A549 (cell line): ENCODE data around the gene ARHGEF26. TPM values are rescaled to one million over a fixed set of nuclear protein-coding genes. Genes with fewer than 3 reads are reported as not detected.

Experiments
- ATAC-seq, 2 experiments: fragments of 200-7000 bp in 1 of 2; fragments of >200 bp in 1 of 2; cut with Nextera tagmentation in 1 of 2; cut with Tn5 transposase in 1 of 2; 3 replicates each; pipeline versions ENCODE4 v1.8.0 to v1.9.1; 2018 to 2020; ENCODE audit warnings: mild to moderate bottlenecking in 1 of 2, moderate library complexity in 1 of 2
- CTCF ChIA-PET: fragments of 300-600 bp; sonication (Branson Sonifier 250); formaldehyde crosslinking; extraction: SDS; loops from one replicate; lab custom pipeline; 2021; ENCODE audit warnings: antibody characterized with exemption, inconsistent platforms; lab: Yijun Ruan, JAX
- POLR2A ChIA-PET: fragments of 350-600 bp; formaldehyde crosslinking; extraction: SDS; loops from one replicate; lab custom pipeline; 2021; ENCODE audit warnings: antibody characterized with exemption, inconsistent platforms; lab: Yijun Ruan, JAX
- DNase-seq, 2 experiments: peaks; one replicate each; pipeline versions ENCODE4 v3.0.0 to v3.0.0-alpha.2; 2011 to 2016; ENCODE audit warnings: low read depth in 1 of 2, low spot score in 1 of 2
- FAIRE-seq: peaks from 2 replicates; lab custom pipeline; 2011; peaks lifted over from hg19 to GRCh38; lab: Jason Lieb, UNC
- H3K27ac ChIP-seq, 2 experiments: fragments of >200 bp; sonication (Bioruptor Twin); formaldehyde crosslinking; 3 replicates each; pipeline ENCODE4 v1.5.1; 2016 to 2017
- H3K4me1 ChIP-seq: fragments of >200 bp; sonication (Bioruptor Twin); formaldehyde crosslinking; 3 replicates; pipeline ENCODE4 v1.6.1; 2016
- H3K4me2 ChIP-seq: fragments of >200 bp; sonication (Bioruptor Twin); formaldehyde crosslinking; 3 replicates; pipeline ENCODE4 v1.6.1; 2016
- H3K4me3 ChIP-seq: fragments of >200 bp; sonication (Bioruptor Twin); formaldehyde crosslinking; 3 replicates; pipeline ENCODE4 v1.5.1; 2016
- H3K9me3 ChIP-seq: fragments of >200 bp; sonication (Bioruptor Twin); formaldehyde crosslinking; 3 replicates; pipeline ENCODE4 v1.6.1; 2016
- ATOH8 ChIP-seq: fragments of 250-450 bp; sonication (Bioruptor Pico); IDR thresholded peaks from 2 replicates; pipeline ENCODE4 v1.5.0; 2020; ENCODE audit warnings: low read depth, mild to moderate bottlenecking, moderate library complexity
- BCL3 ChIP-seq: fragments of >200 bp; sonication (Bioruptor Twin); formaldehyde crosslinking; IDR thresholded peaks from 3 replicates; pipeline ENCODE4 v1.6.1; 2016
- CBX2 ChIP-seq: fragments of 200-600 bp; sonication (generic); IDR thresholded peaks from 2 replicates; pipeline ENCODE4 v1.6.1; 2016; ENCODE audit warnings: low read depth, mild to moderate bottlenecking, borderline replicate concordance
- CEBPB ChIP-seq, 2 experiments: fragments of >200 bp in 1 of 2; sonication (Bioruptor Twin) in 1 of 2; formaldehyde crosslinking in 1 of 2; IDR thresholded peaks; 2 replicates each; pipeline ENCODE4 v1.6.1; 2012 to 2016
- CHD2 ChIP-seq: fragments of 150-350 bp; IDR thresholded peaks from 2 replicates; pipeline ENCODE4 v1.6.1; 2014; ENCODE audit warnings: low read length; ENCODE audit not compliant: partially characterized antibody
- CHD4 ChIP-seq: fragments of 200-600 bp; sonication (generic); IDR thresholded peaks from 2 replicates; pipeline ENCODE4 v1.6.1; 2016; ENCODE audit warnings: antibody characterized with exemption, mild to moderate bottlenecking, borderline replicate concordance
- EP300 ChIP-seq, 2 experiments: fragments of >200 bp; sonication (Bioruptor Twin); formaldehyde crosslinking; IDR thresholded peaks; 2 replicates in 1 of 2; 3 replicates in 1 of 2; pipeline ENCODE4 v1.6.1; 2016 to 2017
- ESRRA ChIP-seq: fragments of 150-350 bp; IDR thresholded peaks from 2 replicates; pipeline ENCODE4 v1.6.1; 2014; ENCODE audit warnings: mild to moderate bottlenecking, low read length, borderline replicate concordance
- FOSB ChIP-seq: fragments of 250-450 bp; sonication (Bioruptor Pico); IDR thresholded peaks from 2 replicates; pipeline ENCODE4 v1.5.0; 2020; ENCODE audit warnings: mild to moderate bottlenecking, moderate library complexity
- FOSL2 ChIP-seq, 2 experiments: fragments of 450-650 bp in 1 of 2; fragments of >200 bp in 1 of 2; sonication (Bioruptor Twin) in 1 of 2; formaldehyde crosslinking; IDR thresholded peaks; 2 replicates each; pipeline versions ENCODE4 v1.5.0 to v1.6.1; 2016 to 2020; ENCODE audit warnings: mild to moderate bottlenecking in 1 of 2, moderate library complexity in 1 of 2
- FOXS1 ChIP-seq: fragments of 250-450 bp; sonication (Bioruptor Pico); IDR thresholded peaks from 2 replicates; pipeline ENCODE4 v1.5.0; 2020; ENCODE audit warnings: mild to moderate bottlenecking, moderate library complexity
- GATA3 ChIP-seq: IDR thresholded peaks from 2 replicates; pipeline ENCODE4 v1.6.1; 2012; ENCODE audit warnings: borderline replicate concordance
- HDAC2 ChIP-seq: fragments of 200-600 bp; sonication (generic); IDR thresholded peaks from 2 replicates; pipeline ENCODE4 v1.6.1; 2016
- HEYL ChIP-seq: fragments of 250-450 bp; sonication (Bioruptor Pico); IDR thresholded peaks from 2 replicates; pipeline ENCODE4 v1.8.0; 2021; ENCODE audit warnings: mild to moderate bottlenecking, moderate library complexity
- HOXB13 ChIP-seq: fragments of 250-450 bp; sonication (Bioruptor Pico); IDR thresholded peaks from 2 replicates; pipeline ENCODE4 v1.5.0; 2020; ENCODE audit warnings: low read depth, mild to moderate bottlenecking, moderate library complexity
- JUNB ChIP-seq: fragments of >200 bp; sonication (Bioruptor Twin); formaldehyde crosslinking; IDR thresholded peaks from 2 replicates; pipeline ENCODE4 v1.6.1; 2016
- KDM1A ChIP-seq: fragments of 200-600 bp; sonication (generic); IDR thresholded peaks from 2 replicates; pipeline ENCODE4 v1.6.1; 2016; ENCODE audit warnings: low read depth, mild to moderate bottlenecking
- MAZ ChIP-seq: fragments of 150-350 bp; IDR thresholded peaks from 2 replicates; pipeline ENCODE4 v1.6.1; 2014; ENCODE audit warnings: antibody characterized with exemption, low read depth, low read length, borderline replicate concordance
- NFE2L2 ChIP-seq: fragments of 150-350 bp; conservative IDR thresholded peaks from 2 replicates; pipeline ENCODE4 v1.6.1; 2014; ENCODE audit warnings: low read length
- NPAS2 ChIP-seq: fragments of 250-450 bp; sonication (Bioruptor Pico); IDR thresholded peaks from 2 replicates; pipeline ENCODE4 v1.8.0; 2022; ENCODE audit warnings: mild to moderate bottlenecking, moderate library complexity, borderline replicate concordance
- PBX3 ChIP-seq: IDR thresholded peaks from 2 replicates; pipeline ENCODE4 v1.6.1; 2012
- RAD21 ChIP-seq, 2 experiments: fragments of >200 bp in 1 of 2; sonication (Bioruptor Twin) in 1 of 2; formaldehyde crosslinking in 1 of 2; IDR thresholded peaks in 1 of 2; conservative IDR thresholded peaks in 1 of 2; 2 replicates in 1 of 2; 3 replicates in 1 of 2; pipeline ENCODE4 v1.6.1; 2012 to 2018; ENCODE audit warnings: inconsistent platforms in 1 of 2
- RFX5 ChIP-seq: fragments of 450-650 bp; IDR thresholded peaks from 2 replicates; pipeline ENCODE4 v1.7.1; 2014; ENCODE audit warnings: antibody characterized with exemption, mild to moderate bottlenecking, moderate library complexity
- RNF2 ChIP-seq: fragments of 200-600 bp; sonication (generic); IDR thresholded peaks from 2 replicates; pipeline ENCODE4 v1.6.1; 2016; ENCODE audit warnings: low read depth, mild to moderate bottlenecking, antibody characterized with exemption, moderate library complexity, borderline replicate concordance
- SMC3 ChIP-seq: fragments of >200 bp; sonication (Bioruptor Twin); formaldehyde crosslinking; IDR thresholded peaks from 3 replicates; pipeline ENCODE4 v1.6.1; 2018; ENCODE audit warnings: inconsistent platforms
- TP53 ChIP-seq: fragments of 250-450 bp; sonication (Bioruptor Pico); IDR thresholded peaks from 2 replicates; pipeline ENCODE4 v1.5.0; 2021; ENCODE audit warnings: mild to moderate bottlenecking, moderate library complexity
- USF2 ChIP-seq: fragments of 450-650 bp; IDR thresholded peaks from 2 replicates; pipeline ENCODE4 v1.6.1; 2014; ENCODE audit warnings: antibody characterized with exemption
- ZC3H11A ChIP-seq: fragments of 450-650 bp; IDR thresholded peaks from 2 replicates; pipeline ENCODE4 v1.6.1; 2014; ENCODE audit warnings: antibody characterized with exemption, mild to moderate bottlenecking
- ZFP36 ChIP-seq: fragments of 450-650 bp; IDR thresholded peaks from 2 replicates; pipeline ENCODE4 v1.6.1; 2014; ENCODE audit warnings: borderline replicate concordance; ENCODE audit not compliant: partially characterized antibody
- ZSCAN20 ChIP-seq: fragments of 250-450 bp; sonication (Bioruptor Pico); IDR thresholded peaks from 2 replicates; pipeline ENCODE4 v1.8.0; 2022; ENCODE audit warnings: mild to moderate bottlenecking, moderate library complexity
- WGBS: methylation state at CpG from one replicate; pipeline ENCODE4 v1.1.6; 2017; ENCODE audit errors: missing lambda C conversion rate; 5-methylcytosine and 5-hydroxymethylcytosine counted together
- polyA plus RNA-seq, 4 experiments: library from polyadenylated mRNA; depleted of rRNA in 3 of 4; stranded (reverse); fragments of >200 nt; fragmentation: RNase III in 1 of 4; extraction: RNeasy Plus Mini Kit Qiagen cat#74134 plus additional on column Dnase treatment in 1 of 4; gene quantifications; 2 replicates in 3 of 4; 3 replicates in 1 of 4; pipeline ENCODE4 v1.2.3, GENCODE V29; 2011 to 2017

The ARHGEF26 gene
- polyA plus RNA-seq, 2 of the 4 experiments (the other 2 are of a cell fraction): 2.9 to 5.8 TPM

- TF ChIP-seq ATOH8 (CRISPR knock-in tag) (no peak), NFE2L2 (no peak), HEYL (no peak), NPAS2 (CRISPR knock-in tag) (no peak), CHD2 (no peak), JUNB (no peak), HOXB13 (CRISPR knock-in tag) (no peak), EP300 (IDR thresholded peaks at IDR 0.05) (no peak), CHD4 (no peak), FOXS1 (CRISPR knock-in tag) (no peak), HDAC2 (no peak)
These were observed 21.4 kb downstream of the ARHGEF26 start (continued) for GRCh38 chr3:154142608-154143007.

GRCh38 chr3:154143873-154144272 is 22.7 kb downstream of the ARHGEF26 start:
- ChIA-PET POLR2A (no interaction called here), CTCF (interaction anchor here (0.9 to 2.0 kb wide), 2 partner anchors 9 to 21 kb away, joined by 3 to 5 read pairs; no protein-coding TSS in a partner anchor)
- FAIRE-seq: no peak
- H3K4me1 ChIP-seq: peaks cover 10% of the 10 kb centered on the region; the same call in 2 of the 3 replicates
- no peak overlapping the region for H3K27ac ChIP-seq
- no peaks in the 10 kb centered on the region for H3K9me3 ChIP-seq
- 90% methylated on average over 2 of the region's 2 CpGs for WGBS
- no peak overlapping the region for H3K4me2 ChIP-seq
- H3K4me3 ChIP-seq: no peak overlapping the region
- no peak for DNase-seq
- no peak for TF ChIP-seq NFE2L2
- TF ChIP-seq FOSB (CRISPR knock-in tag): no peak
- no peak for TF ChIP-seq ZSCAN20
- TF ChIP-seq TP53: no peak
- no peak for TF ChIP-seq HOXB13 (CRISPR knock-in tag)
- no peak for TF ChIP-seq GATA3
- no peak for TF ChIP-seq ZFP36
- TF ChIP-seq ESRRA: no peak
- no peak for TF ChIP-seq KDM1A
- no peak for TF ChIP-seq NPAS2 (CRISPR knock-in tag)
- no peak for TF ChIP-seq RAD21 (conservative IDR thresholded peaks at IDR 0.05 in 1 of 2, IDR thresholded peaks at IDR 0.05 in 1 of 2)
- no peak for TF ChIP-seq CBX2
- TF ChIP-seq USF2: no peak
- no peak for TF ChIP-seq ZC3H11A
- no peak for TF ChIP-seq MAZ
- TF ChIP-seq, all 56 proteins: peak for 0
- ATAC-seq: no peak

- H3K27ac ChIP-seq: no peak overlapping the region
- H3K4me3 ChIP-seq: no peak overlapping the region
- CTCF ChIA-PET: interaction anchor here (0.8 to 2.0 kb wide), 4 partner anchors 8 to 108 kb away, joined by 3 to 5 read pairs (median 4); no protein-coding TSS in a partner anchor
- FAIRE-seq (no peak), ATAC-seq (no peak), DNase-seq (no peak)
- TF ChIP-seq RNF2: no peak
- no peak for TF ChIP-seq CEBPB (IDR thresholded peaks at IDR 0.05)
- TF ChIP-seq FOSL2 (IDR thresholded peaks at IDR 0.05): no peak
- no peak for TF ChIP-seq FOSL2 (CRISPR knock-in tag; IDR thresholded peaks at IDR 0.05)
- no peak for TF ChIP-seq RFX5
- TF ChIP-seq FOXS1 (CRISPR knock-in tag): no peak
- TF ChIP-seq SMC3: no peak
- no peak for TF ChIP-seq RAD21 (conservative IDR thresholded peaks at IDR 0.05 in 1 of 2, IDR thresholded peaks at IDR 0.05 in 1 of 2)
- no peak for TF ChIP-seq PBX3
- no peak for TF ChIP-seq BCL3
- H3K4me2 ChIP-seq: peak overlapping the region; percentile 23; the same call in 2 of the 3 replicates
- no peaks in the 10 kb centered on the region for H3K9me3 ChIP-seq
- POLR2A ChIA-PET: no interaction called here
- 10% methylated on average over 1 of the region's 1 CpG for WGBS
- H3K4me1 ChIP-seq: peaks cover 10% of the 10 kb centered on the region; the same call in 2 of the 3 replicates
These were observed 23.8 kb downstream of the ARHGEF26 start for GRCh38 chr3:154144825-154145465.
